Measurements from ENCODE around the gene CRTC2.

Gene CRTC2

DNA sequence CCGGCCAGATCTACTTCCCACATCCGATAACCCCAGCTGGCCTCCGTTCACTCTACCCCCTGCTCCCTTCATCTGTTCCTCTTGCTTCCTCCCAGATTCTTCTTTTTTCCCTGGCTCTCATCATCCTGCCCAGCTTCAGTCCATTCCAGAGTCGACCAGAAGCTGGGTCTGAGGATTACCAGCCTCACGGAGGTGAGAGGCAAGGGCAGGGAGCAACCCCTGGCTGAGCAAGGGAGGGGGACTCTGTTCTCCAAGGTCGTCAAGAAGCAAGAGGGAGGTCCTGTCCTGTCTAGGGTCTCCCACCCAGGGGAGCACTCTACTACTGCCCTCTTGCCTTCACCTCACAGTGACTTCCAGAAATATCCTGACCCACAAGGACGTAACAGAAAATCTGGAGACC lies 15.1 kb upstream of the CRTC2 start:
- FAIRE-seq: no peak

DNA sequence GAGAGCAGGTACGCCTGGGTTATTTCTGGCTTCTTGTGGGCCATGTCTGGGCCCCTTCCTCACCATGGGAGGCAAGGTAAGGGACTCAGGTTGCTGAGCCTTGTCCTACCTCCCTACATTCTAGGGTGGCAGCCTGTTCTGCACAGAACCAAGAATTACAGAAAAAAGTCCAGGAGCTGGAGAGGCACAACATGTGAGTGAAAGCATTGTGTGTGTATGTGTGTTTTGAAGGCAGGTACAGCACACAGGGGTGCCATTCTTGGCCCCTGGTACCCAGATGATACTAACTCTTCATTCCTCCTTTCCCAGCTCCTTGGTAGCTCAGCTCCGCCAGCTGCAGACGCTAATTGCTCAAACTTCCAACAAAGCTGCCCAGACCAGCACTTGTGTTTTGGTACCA lies 14.7 kb upstream of the CRTC2 start:
- no peak for FAIRE-seq

DNA sequence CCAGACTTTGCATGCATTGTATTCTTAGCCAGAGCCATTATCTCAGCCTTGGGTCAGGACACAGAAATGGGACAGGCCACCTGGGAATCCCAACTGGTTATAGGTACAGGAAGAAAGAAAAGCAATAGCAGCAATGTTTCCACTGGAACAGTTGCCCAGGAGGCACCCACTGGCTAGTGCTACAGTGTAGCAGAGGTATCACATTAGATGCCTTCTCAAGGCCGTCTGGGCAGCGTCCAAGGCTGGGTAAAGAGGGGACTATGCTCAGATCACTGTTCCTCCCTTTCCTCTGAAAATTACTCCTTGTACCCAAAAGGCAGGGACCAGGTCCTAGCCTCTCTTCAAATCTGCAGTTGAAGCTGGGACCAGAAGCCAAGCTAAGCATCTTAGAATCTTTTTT lies 11.9 kb upstream of the CRTC2 start:
- FAIRE-seq: no peak

DNA sequence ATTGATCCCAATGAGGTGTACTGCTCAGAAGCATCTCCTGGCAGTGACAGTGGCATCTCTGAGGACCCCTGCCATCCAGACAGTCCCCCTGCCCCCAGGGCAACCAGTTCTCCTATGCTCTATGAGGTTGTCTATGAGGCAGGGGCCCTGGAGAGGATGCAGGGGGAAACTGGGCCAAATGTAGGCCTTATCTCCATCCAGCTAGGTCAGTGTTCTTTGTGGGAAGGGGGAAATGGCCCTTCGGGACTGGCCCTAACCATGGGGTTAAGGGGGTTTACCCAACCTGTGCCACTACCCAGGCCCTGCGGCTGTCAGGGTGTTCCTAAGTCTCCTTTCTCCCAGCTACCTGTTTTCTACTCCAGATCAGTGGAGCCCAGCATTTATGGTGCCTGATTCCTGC lies 10.6 kb upstream of the CRTC2 start:
- no peak for FAIRE-seq

DNA sequence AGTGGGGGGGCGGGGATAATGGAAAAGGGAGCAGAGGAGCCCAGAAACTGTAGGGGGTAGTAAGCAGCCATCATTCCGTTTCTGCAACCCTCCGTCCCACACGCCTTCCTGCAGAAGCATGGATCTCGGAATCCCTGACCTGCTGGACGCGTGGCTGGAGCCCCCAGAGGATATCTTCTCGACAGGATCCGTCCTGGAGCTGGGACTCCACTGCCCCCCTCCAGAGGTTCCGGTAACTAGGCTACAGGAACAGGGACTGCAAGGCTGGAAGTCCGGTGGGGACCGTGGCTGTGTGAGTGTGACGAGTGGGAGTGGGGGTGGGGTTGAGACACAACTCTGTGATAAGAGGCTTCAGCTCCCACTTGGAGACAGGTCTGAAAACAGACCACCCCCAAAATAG lies 10.0 kb upstream of the CRTC2 start:
- FAIRE-seq: no peak

DNA sequence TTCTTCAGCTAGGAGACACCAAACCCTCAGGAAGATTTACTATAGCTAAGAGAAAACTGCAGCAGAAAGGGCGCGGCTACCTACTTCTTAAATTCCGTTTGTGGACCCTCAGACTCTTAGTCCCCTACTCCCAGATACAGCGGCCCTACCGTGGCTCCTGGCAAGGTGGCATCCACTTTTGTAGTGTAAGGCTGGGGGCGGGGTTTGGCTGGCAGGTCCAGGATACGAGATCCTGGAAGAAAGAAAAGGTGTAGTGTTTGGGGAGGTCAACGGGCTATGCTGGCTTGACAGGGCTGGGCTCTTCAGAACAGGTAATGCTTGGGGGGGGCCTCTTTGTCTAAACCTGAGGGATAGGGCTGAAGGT lies 9.6 kb upstream of the CRTC2 start:
- no peak for FAIRE-seq

DNA sequence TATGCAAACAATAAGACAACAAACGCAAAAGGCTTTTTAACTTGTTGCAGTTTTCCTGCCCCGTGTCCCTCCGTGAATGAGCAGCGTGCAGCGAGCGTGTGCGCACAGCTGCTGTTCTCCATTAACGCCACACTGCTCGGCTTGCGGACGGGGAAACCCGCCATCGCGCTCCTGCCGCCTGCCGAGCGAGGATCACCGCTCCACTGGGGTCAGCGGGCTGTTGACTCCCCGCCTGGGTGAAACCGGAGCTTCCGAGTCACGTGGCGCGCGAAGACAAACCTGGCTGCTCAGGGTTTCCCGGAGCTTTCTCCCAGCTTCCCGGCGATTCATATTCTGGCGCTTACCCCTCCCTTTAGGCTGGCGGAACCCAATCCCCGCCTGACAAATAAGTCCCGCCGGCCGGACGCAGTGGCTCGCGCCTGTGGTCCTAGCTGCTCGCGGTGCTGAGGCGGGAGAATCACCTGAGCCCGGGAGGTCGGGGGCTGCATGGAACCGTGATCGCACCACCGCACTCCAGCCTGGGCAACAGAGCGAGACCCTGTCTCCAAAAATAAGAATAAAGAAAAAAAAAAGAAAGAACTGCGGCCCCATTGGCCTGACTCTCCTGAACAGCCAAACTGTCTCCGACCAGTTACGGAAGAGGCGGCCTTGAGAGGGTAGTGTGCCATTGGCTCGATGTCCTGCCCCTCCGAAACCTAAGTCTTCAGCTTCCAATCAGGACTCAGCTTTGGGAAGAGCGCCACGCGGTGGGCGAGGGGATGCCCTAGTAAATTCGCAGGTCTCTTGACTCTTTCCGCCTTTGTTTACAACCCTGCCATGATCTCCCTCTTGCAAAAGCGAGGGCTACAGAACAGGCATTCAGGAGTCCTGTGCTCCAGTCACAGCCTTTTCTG lies 8.9 kb upstream of the CRTC2 start, which contains the start of gene CREB3L4:
Gene CREB3L4 (plus strand): TSS at position 796 of the 893 bp plus-strand sequence. CDS start 624 bp downstream, outside the sequence.
- no peak for FAIRE-seq

DNA sequence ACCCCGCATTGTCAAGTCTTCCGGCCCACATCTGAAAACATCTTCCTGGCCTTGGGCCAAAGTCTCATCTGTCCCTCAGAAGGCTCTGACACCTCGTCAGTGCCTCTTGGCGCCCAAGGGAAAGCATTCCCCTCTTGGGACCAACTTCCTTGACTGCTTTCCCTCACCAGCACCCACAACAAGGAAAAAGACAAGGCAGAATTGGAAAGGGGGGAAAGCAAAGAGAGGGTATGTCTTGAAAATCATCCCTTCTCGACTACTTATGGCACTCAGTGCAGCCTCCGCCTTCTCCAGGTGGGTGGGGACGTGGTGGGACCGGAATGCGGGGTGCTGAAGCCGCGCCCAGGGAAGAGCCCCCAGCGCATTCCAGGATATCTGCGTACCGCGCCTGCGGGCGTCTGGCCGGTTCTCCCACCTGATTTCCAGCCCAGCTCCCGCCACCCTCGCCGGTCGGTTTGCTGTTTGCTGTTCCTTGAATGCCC lies 5.5 kb upstream of the CRTC2 start:
- no peak for FAIRE-seq

DNA sequence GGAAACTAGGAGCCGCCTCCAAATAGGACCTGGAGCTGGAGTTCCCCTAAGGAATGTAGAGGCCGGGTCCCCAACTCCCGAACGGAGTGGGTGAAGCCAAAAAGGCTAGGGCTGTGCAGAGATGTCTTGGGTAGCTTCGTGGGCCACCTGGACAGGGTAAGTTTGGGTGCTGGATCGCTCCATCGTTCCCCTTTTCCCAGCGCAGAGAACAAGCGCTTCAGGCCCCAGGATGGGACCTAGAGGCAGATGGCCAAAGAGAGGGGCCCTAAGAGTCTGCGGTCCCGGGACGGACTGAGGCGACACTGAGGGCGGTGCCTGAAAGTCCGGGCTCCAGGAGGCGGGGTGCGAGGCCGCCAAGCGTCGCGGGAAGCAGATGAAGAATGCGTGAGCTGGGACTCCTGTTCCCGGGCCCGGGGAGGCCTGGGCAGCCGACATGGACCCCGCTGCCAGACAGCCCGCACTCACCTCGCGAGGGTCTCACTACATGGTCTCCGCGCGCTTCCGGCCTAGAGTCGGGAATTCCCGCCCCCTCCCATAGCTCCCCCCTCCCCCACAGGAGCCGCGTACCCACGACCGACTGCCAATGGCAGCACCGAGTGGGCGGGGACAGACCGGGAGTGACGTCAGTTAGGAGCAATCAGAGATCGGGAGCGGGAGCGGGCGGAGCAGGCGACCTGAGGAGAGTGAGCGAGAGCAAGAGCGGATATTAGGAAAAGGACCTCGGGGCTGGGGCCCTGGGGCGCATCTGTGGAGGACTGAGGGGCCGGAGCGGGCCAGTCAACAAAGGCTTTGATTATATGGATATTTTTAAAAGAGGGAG lies 4.8 kb upstream of the CRTC2 start, which contains the start of gene SLC39A1:
Gene SLC39A1 (minus strand): TSS at position 508 of the 820 bp plus-strand sequence. CDS start 822 bp downstream, outside the sequence.
- no peak for FAIRE-seq

DNA sequence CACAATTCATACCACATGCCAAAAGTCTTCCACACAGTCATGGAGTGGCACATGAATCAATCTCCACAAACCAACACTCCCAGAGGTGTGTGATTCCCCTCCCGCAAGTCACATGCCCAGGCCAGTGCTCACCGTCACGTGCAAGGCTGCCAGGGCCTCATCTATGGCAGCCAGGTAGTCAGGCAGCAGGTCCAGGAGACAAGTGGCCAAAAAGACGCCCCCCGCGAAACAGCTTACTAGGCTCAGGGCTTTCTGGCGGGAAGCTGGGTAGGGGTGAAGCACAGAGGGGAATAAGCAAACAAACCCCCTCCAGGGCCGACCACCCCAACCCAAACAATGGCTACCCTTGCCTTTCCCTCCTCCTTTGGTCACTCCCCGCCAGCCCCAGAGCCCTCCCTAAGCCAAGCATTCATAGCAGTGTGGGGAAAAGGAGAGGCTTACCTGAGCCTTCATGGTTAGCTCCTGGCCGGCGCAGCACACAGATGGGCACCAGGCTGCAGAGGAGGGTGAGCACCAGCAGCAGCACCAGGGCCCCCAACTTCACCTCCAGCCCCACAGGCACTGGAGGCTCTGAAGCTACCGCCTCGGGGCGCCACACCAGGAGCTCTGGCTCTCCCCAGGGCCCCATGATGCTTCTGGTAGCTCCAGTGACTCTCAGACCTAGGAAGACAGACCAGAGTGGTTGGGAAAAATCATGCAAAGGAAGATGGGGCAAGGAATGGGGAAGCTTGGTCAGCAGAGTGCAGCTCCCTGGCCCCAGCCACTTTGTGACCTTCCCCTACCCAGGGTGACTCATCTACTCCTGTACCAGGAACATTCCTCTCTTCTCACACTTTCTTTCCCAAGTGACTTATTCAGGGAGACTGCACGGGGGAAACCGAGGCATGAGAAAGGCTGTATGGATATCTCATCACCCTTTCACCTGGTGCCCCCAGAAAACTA lies 3.9 kb upstream of the CRTC2 start:
- no peak for FAIRE-seq

DNA sequence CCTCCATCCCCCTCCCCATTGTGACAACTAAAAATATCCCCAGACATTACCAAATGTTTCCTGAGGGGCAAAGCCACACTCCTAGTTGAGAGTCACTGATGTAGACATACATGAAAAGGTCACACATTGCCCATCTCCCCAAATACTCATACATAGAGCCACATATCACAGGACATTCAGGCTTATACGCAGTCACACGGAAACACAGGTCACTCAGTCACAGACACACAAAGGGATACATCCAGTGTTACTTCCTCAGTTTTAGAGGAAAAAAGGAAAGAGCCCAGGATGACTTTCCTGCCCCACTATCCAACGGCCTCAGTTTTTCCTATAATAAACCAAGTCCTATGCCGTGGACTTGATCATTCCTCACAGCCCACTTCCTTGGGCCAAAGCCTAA lies 3.0 kb upstream of the CRTC2 start:
- FAIRE-seq: no peak

DNA sequence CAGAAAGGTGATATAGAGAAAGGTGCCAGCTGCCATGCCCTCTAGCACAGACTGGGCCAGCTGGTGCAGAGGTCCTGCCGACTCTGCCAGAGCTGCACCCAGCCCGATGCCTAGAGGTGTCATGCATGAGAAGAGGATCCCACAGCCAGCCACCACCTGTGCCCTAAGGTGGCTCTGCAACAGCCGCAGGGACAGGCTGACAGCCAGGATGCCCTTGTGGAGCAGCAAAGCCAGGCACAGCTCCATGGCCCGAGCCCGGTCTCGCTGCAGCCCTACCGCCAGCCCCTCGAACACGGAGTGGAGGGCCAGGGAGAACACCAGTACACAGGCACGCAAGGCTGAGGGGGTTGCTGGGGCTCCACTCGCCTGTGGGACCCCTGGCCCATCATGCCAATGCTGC lies 1.8 kb upstream of the CRTC2 start:
- FAIRE-seq: no peak

DNA sequence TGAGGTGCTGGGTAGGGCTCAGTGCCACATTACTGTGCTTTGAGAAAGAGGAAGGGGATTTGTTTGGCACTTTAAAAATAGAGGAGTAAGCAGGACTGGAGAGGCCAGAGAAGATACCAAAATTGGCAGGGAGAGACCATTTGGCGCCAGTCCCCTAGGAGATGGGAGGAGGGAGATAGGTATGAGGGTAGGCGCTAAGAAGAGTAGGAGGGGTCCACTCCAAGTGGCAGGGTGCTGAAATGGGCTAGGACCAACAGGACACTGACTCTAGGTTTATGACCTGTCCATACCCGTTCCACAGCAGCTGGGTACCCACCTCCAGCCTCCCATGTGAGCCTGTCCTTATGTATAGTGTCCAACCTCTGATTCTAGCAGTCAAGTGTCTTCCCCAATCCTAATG lies 1.0 kb upstream of the CRTC2 start:
- no peak for FAIRE-seq

DNA sequence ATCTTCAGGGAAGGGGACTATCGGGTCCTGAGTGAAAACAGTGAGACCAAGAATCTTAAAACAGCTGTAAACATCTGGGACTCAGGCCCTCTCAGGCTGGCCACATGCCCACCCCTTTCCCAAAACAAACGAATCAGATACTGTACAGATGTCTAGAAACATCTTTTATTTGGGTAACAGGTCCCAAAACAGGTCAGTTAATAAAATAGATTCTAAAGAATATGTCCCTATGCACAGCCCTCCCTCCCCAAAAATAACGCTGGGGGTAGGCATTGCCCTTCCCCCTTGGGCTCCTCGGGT lies 499 bp upstream of the CRTC2 start:
- no peak for FAIRE-seq

DNA sequence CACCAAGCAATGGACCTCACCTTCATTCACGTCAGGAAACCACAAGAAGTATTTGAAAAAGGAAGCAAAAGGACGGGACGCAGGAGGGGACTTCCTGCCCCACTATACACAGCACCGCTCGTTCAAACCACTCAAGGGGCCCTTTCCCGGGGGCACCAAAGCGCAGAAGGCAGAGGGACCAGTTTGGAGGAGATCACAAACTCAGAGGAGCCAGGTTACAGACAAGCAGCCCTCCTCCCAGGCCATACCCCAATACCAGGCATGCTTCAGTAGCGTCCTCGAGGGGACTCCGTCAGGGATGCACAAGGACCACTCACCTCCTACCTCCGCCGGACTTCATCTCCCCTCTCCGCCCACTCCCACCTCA lies 685 bp downstream of the CRTC2 start:
- FAIRE-seq: no peak

DNA sequence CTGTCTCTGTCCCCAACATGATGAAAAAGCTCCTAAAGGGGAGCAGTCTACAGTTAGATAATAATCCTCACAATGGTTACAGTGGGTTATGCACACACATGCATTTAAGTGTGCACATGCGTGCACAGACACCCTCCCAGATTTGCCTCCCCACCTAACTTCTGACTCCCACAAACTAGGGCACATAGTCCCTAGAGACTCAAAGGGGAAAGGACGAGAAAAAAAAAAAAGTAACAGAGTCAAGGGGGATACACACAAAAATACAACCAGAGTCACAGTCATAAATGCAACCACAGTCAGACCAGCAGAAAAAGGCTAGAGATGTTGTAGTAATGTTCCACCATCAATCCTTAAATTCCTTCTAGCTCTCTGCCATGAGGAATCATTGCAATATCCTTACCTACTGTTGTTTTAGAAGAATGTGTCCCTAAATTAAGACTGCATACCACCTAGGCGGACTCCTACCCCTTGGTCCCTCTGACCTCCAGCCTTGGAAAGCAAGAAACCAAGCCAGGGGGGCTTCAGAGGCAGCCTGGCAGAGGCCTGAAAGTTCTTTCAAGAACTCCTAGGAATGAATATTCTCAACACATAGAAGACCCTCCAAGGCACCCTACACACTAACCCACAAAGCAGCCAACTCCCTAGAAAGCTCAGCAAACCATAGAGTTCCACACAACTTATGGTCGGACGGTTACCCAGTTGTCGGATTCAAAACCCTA lies 1.3 kb downstream of the CRTC2 start:
- FAIRE-seq: no peak

DNA sequence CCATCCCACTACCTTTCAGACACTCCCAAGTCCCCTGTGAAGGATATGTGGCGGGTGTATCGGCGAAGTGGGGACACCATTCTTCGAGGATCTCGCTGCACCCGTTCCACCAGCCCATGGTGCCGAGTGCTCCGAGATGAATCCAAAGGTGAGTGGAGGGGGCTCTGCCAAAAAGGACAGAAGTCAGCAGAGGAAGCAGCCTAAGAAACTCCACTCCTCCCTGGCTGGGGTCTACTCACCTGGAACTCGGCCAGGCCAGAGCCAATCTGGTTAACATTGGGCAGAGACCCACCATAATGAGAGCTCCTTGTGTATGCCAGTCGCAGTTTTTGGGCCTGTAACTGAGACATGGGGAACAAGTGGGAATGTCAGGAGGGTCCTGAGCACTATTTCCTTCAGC lies 3.6 kb downstream of the CRTC2 start:
- FAIRE-seq: no peak

DNA sequence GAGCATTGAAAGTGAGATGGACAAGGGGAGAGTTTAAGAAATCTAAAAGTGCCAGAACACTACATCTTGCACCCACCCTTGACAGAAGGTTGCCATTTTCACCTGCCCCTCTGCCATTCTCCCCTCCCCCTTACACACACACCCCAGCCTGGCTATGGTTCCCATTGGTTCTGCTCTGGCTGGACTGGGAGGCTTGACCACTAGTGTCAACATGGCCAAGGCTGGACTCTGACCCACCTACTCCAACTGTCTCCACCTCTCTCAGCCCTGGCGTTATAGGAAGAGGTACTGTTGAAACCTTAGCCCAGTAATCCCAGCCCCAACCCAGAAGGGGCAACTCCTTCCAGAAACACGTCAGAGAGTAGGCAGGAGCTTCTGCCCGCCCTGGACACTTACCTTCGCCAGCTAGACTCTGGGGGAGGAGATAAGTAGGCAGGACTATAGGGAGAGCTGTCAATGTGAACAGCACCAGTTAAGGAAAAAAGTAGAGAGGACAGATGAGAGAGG lies 4.5 kb downstream of the CRTC2 start:
- no peak for FAIRE-seq

DNA sequence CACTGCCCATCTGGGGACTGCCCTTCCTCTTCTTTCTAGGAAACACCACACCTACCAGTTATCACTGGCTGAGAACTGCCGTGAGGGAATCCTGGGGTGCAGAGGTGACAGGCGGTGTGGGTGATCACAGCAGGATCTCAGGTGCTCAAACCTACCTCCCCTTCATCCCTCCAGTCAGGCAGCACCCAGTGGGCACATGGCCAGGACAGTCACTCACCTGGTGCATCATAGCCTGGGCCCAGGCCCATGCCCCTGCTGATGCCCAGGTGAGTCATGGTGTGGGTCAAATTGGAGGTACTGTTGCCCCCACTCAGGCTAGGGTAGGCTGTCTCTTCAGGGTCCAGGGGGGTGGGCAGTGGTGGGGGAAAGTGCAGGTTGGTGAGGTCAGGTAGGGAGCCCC lies 6.6 kb downstream of the CRTC2 start:
- FAIRE-seq: no peak

DNA sequence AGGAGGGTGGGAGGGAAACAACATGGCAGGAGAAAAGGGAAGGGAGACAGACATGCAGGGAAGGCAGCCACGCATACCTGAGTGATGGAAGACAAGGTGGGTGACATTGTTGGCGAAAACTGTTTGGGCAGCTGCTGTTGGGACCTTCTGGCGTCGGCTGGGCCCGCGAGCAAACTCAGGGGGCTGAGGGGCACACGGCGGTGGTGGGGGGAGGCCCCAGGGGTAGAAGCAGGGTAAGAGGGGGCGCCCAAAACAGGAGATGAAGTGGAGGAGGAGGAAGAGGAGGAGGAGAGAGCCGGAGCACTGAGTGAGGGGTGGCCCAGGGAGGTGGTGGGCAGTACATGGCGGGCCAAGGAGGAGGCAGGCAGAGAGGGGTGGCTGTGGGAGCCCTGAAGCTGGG lies 7.2 kb downstream of the CRTC2 start:
- no peak for FAIRE-seq

DNA sequence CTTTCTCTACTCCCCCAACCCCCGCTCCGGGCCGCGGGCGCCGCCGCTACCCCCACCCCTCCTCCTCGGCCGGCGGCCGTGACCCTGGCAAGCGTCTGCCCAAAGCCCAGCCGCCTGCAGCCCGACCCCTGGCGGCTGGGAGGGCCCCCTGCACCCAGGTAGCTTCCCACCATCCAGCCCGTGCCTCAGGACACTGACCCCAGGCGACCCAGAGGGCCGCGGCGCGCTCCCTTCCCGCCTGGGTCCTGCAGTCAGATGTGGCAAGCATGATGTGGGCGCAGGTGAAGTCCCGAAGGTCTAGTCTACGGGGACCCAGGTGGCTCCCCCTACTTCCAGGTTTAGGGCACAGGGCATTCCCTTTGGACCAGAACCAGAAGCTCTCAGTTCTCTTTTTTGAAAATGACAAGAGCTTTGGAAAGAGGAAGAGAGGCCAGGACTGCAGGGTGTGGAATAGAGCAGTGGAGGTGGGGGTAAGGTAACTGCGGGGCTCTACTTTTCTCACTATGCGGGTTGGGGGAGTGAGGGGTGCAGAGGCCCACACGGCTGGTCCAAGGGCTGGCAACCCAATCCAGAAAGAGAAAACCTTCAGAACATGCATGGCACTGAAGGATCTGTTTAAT lies 11.7 kb downstream of the CRTC2 start, which contains the start of gene DENND4B:
Gene DENND4B (minus strand): TSS at position 97 of the 620 bp plus-strand sequence. CDS start 2,344 bp downstream, outside the sequence.
- FAIRE-seq: no peak

Measured in islet of Langerhans (tissue), 1 donor.